Measurements from ENCODE around the gene ZNF280D.

- TF ChIP-seq CTCF (conservative IDR thresholded peaks at IDR 0.05 in 1 of 2, IDR thresholded peaks at IDR 0.05 in 1 of 2; ENCODE audit: extremely low read depth in 1 of 2, insufficient read depth in 1 of 2, low read depth in 1 of 2, low read length in 2 of 2) (no peak), EZH2 (IDR thresholded peaks at IDR 0.05; ENCODE audit: borderline replicate concordance, low read length) (no peak)
These were observed 92.8 kb downstream of the ZNF280D start for GRCh38 chr15:56640549-56640948.

Data from mammary epithelial cell (primary cell).